Lower lobe of right lung (tissue), 2 donors: Measurements from ENCODE around the gene DIDO1. TPM values are rescaled to one million over a fixed set of nuclear protein-coding genes. Genes with fewer than 3 reads are reported as not detected.

Experiments
- ATAC-seq, 2 donors: fragments of 200-7000 bp; cut with Tn5 transposase; one replicate each; pipeline ENCODE4 v1.9.1; 2020 to 2022; ENCODE audit warnings: mild to moderate bottlenecking in 2 of 2, moderate library complexity in 2 of 2
- DNase-seq: peaks from one replicate; pipeline ENCODE4 v3.0.0-alpha.2; 2020
- H3K27ac ChIP-seq: fragments of 200-600 bp; one replicate; pipeline ENCODE4 v1.8.0; 2022
- H3K27me3 ChIP-seq: fragments of 200-600 bp; one replicate; pipeline ENCODE4 v1.8.0; 2022; ENCODE audit warnings: low read depth
- H3K36me3 ChIP-seq: fragments of 200-600 bp; one replicate; pipeline ENCODE4 v1.8.0; 2022; ENCODE audit warnings: mild to moderate bottlenecking
- H3K4me1 ChIP-seq: fragments of 200-600 bp; one replicate; pipeline ENCODE4 v1.8.0; 2022
- H3K4me3 ChIP-seq: fragments of 200-600 bp; one replicate; pipeline ENCODE4 v1.8.0; 2022; ENCODE audit warnings: mild to moderate bottlenecking
- H3K9me3 ChIP-seq: fragments of 200-600 bp; one replicate; pipeline ENCODE4 v1.8.0; 2022
- CTCF ChIP-seq: fragments of 200-600 bp; IDR thresholded peaks from one replicate; pipeline ENCODE4 v1.8.0; 2022; ENCODE audit warnings: antibody characterized with exemption, mild to moderate bottlenecking
- intact Hi-C: fragments of 100-400 bp; cut with DNase I; formaldehyde crosslinking; loops from one replicate; pipeline ENCODE4 v1.11.0; 2022
- total RNA-seq: library from RNA; stranded (reverse); fragmentation: NEBNext Ultra II Directional; extraction: Animal tissue kit (Norgen Biotek cat#: 25700); gene quantifications from one replicate; pipeline ENCODE4 v1.2.1, GENCODE V29; 2021
- donor health status: DM: no; HTN: yes; CAD: no; lungs with severe emphysema.

Gene DIDO1
- total RNA-seq, 1 donor from 2014 or later, result 54.6 TPM

GRCh38 chr20:62959998-62960436, 33.7 kb upstream of the DIDO1 start:
- Histone ChIP-seq H3K27me3 (no peaks in the 10 kb centered on the region), H3K27ac (no peak overlapping the region), H3K36me3 (peaks cover 6% of the 10 kb centered on the region), H3K4me1 (no peaks in the 10 kb centered on the region), H3K9me3 (no peaks in the 10 kb centered on the region), H3K4me3 (no peak overlapping the region)
- no peak for TF ChIP-seq CTCF
- DNase-seq (no peak), ATAC-seq (no peak)
- intact Hi-C loops, result no loop called here

- TF ChIP-seq CTCF, result no peak
- Histone ChIP-seq H3K4me3 (no peak overlapping the region), H3K4me1 (peaks cover 4% of the 10 kb centered on the region), H3K9me3 (no peaks in the 10 kb centered on the region), H3K27me3 (no peaks in the 10 kb centered on the region), H3K36me3 (peaks cover 6% of the 10 kb centered on the region), H3K27ac (no peak overlapping the region)
- DNase-seq (no peak), ATAC-seq (no peak)
- intact Hi-C loops, result no loop called here
Observed at GRCh38 chr20:62959101-62959971, 33.0 kb upstream of the DIDO1 start.

GRCh38 chr20:62958388-62959100, 32.2 kb upstream of the DIDO1 start:
- TF ChIP-seq CTCF, result no peak
- H3K9me3 ChIP-seq, result no peaks in the 10 kb centered on the region
- H3K4me1 ChIP-seq, result peaks cover 12% of the 10 kb centered on the region
- no peaks in the 10 kb centered on the region for H3K27me3 ChIP-seq
- intact Hi-C loops, result no loop called here
- no peak overlapping the region for H3K27ac ChIP-seq
- ATAC-seq (no peak), DNase-seq (no peak)
- peaks cover 6% of the 10 kb centered on the region for H3K36me3 ChIP-seq
- no peak overlapping the region for H3K4me3 ChIP-seq

- no peak overlapping the region for H3K4me3 ChIP-seq
- H3K9me3 ChIP-seq, result no peaks in the 10 kb centered on the region
- no peak for ATAC-seq
- H3K27me3 ChIP-seq, result no peaks in the 10 kb centered on the region
- peak; percentile 40 for DNase-seq
- H3K36me3 ChIP-seq, result peaks cover under 1% of the 10 kb centered on the region
- intact Hi-C loops, result no loop called here
- TF ChIP-seq CTCF, result no peak
- H3K4me1 ChIP-seq, result peaks cover 23% of the 10 kb centered on the region
- no peak overlapping the region for H3K27ac ChIP-seq
Observed at GRCh38 chr20:62957136-62958117, 31.1 kb upstream of the DIDO1 start.
